KMS-11 (cell line): Measurements from ENCODE around the gene CYP2J2.

Source experiments
- H2AFZ ChIP-seq: fragments of 200-600 bp; sonication (generic); 2 replicates; pipeline ENCODE4 v1.6.1; 2016; ENCODE audit warnings: antibody characterized with exemption, mixed run types, low read depth
- H3K27ac ChIP-seq: fragments of 200-600 bp; sonication (generic); 2 replicates; pipeline ENCODE4 v1.6.1; 2016; ENCODE audit warnings: mild to moderate bottlenecking, mixed run types
- H3K27me3 ChIP-seq: fragments of 200-600 bp; sonication (generic); 2 replicates; pipeline ENCODE4 v1.6.1; 2017; ENCODE audit warnings: mild to moderate bottlenecking, low read depth, mixed run types, moderate library complexity; ENCODE audit not compliant: insufficient read depth
- H3K36me3 ChIP-seq: fragments of 200-600 bp; sonication (generic); 2 replicates; pipeline ENCODE4 v1.6.1; 2017; ENCODE audit warnings: mild to moderate bottlenecking, mixed run types; ENCODE audit not compliant: insufficient read depth
- H3K4me1 ChIP-seq: fragments of 200-600 bp; sonication (generic); 2 replicates; pipeline ENCODE4 v1.6.1; 2016; ENCODE audit warnings: mild to moderate bottlenecking, low read depth, mixed run types; ENCODE audit not compliant: poor library complexity, severe bottlenecking
- H3K4me2 ChIP-seq: fragments of 200-600 bp; sonication (generic); 2 replicates; pipeline ENCODE4 v1.7.0; 2016; ENCODE audit warnings: mild to moderate bottlenecking, mixed run types
- H3K4me3 ChIP-seq: fragments of 200-600 bp; sonication (generic); IDR thresholded peaks from 2 replicates; pipeline ENCODE4 v1.6.1; 2017; ENCODE audit warnings: low read depth, low read length, mixed read lengths; ENCODE audit not compliant: insufficient read depth
- H3K79me2 ChIP-seq: fragments of 200-600 bp; sonication (generic); 2 replicates; pipeline ENCODE4 v1.6.1; 2016; ENCODE audit warnings: low read depth, mixed run types; ENCODE audit not compliant: insufficient read depth
- H3K9ac ChIP-seq: fragments of 200-600 bp; sonication (generic); 2 replicates; pipeline ENCODE4 v1.6.1; 2016; ENCODE audit warnings: mild to moderate bottlenecking, mixed run types
- H4K20me1 ChIP-seq: fragments of 200-600 bp; sonication (generic); 2 replicates; pipeline ENCODE4 v1.6.1; 2016; ENCODE audit warnings: mild to moderate bottlenecking, mixed run types; ENCODE audit not compliant: insufficient read depth
- CTCF ChIP-seq: fragments of 200-600 bp; sonication (generic); conservative IDR thresholded peaks from 2 replicates; pipeline ENCODE4 v1.6.1; 2017; ENCODE audit warnings: low read depth, mild to moderate bottlenecking, antibody characterized with exemption, low read length, moderate library complexity, mixed read lengths

CYP2J2 gene

GRCh38 chr1:59879996-59880505 is 46.5 kb downstream of the CYP2J2 start:
- Histone ChIP-seq H2AFZ (no peak overlapping the region), H3K9ac (no peak overlapping the region), H3K4me2 (no peak overlapping the region), H3K27ac (no peak overlapping the region), H3K27me3 (no peaks in the 10 kb centered on the region), H4K20me1 (no peaks in the 10 kb centered on the region), H3K79me2 (no peaks in the 10 kb centered on the region), H3K4me1 (peaks cover 4% of the 10 kb centered on the region), H3K36me3 (no peaks in the 10 kb centered on the region), H3K4me3 (no peak overlapping the region)
- TF ChIP-seq CTCF: no peak

GRCh38 chr1:59879574-59879973 is 47.0 kb downstream of the CYP2J2 start:
- no peak overlapping the region for H3K4me3 ChIP-seq

GRCh38 chr1:59878370-59878769 is 48.2 kb downstream of the CYP2J2 start:
- no peaks in the 10 kb centered on the region for H3K36me3 ChIP-seq
- no peaks in the 10 kb centered on the region for H4K20me1 ChIP-seq
- no peak overlapping the region for H3K4me2 ChIP-seq
- no peak for TF ChIP-seq CTCF
- H3K27ac ChIP-seq: no peak overlapping the region
- no peaks in the 10 kb centered on the region for H3K4me1 ChIP-seq
- no peaks in the 10 kb centered on the region for H3K27me3 ChIP-seq
- H3K4me3 ChIP-seq: no peak overlapping the region
- H2AFZ ChIP-seq: no peak overlapping the region
- no peaks in the 10 kb centered on the region for H3K79me2 ChIP-seq
- H3K9ac ChIP-seq: no peak overlapping the region

More at GRCh38 chr1:59879574-59879973, 47.0 kb downstream of the CYP2J2 start:
- H2AFZ ChIP-seq: no peak overlapping the region
- H3K4me1 ChIP-seq: no peaks in the 10 kb centered on the region
- H3K27ac ChIP-seq: no peak overlapping the region
- H3K79me2 ChIP-seq: no peaks in the 10 kb centered on the region
- TF ChIP-seq CTCF: peak; percentile 94
- H3K36me3 ChIP-seq: no peaks in the 10 kb centered on the region
- no peaks in the 10 kb centered on the region for H4K20me1 ChIP-seq
- no peaks in the 10 kb centered on the region for H3K27me3 ChIP-seq
- no peak overlapping the region for H3K4me2 ChIP-seq
- no peak overlapping the region for H3K9ac ChIP-seq

- no peak for TF ChIP-seq CTCF
- H4K20me1 ChIP-seq: no peaks in the 10 kb centered on the region
- no peaks in the 10 kb centered on the region for H3K4me1 ChIP-seq
- no peaks in the 10 kb centered on the region for H3K27me3 ChIP-seq
- no peak overlapping the region for H2AFZ ChIP-seq
- no peak overlapping the region for H3K4me3 ChIP-seq
- no peak overlapping the region for H3K9ac ChIP-seq
- no peak overlapping the region for H3K27ac ChIP-seq
- no peak overlapping the region for H3K4me2 ChIP-seq
- no peaks in the 10 kb centered on the region for H3K79me2 ChIP-seq
- H3K36me3 ChIP-seq: no peaks in the 10 kb centered on the region
These were observed 49.4 kb downstream of the CYP2J2 start for GRCh38 chr1:59877108-59877682.
